Neural progenitor cell (in vitro differentiated cells): Measurements from ENCODE around the gene SPTBN4. TPM values are rescaled to one million over a fixed set of nuclear protein-coding genes. Genes with fewer than 3 reads are reported as not detected.

Experiments
- DNase-seq: peaks from one replicate; pipeline ENCODE4 v3.0.0-alpha.2; 2016; ENCODE audit warnings: low spot score
- H2AFZ ChIP-seq: fragments of 200-600 bp; sonication (generic); replicated peaks from 2 replicates; pipeline ENCODE4 v1.6.1; 2016; ENCODE audit warnings: antibody characterized with exemption
- H3F3A ChIP-seq: fragments of 200-600 bp; sonication (generic); 2 replicates; pipeline ENCODE4 v1.6.1; 2016; ENCODE audit warnings: antibody characterized with exemption, low read depth
- H3K27ac ChIP-seq: fragments of 200-600 bp; sonication (generic); 2 replicates; pipeline ENCODE4 v1.5.1; 2016; ENCODE audit warnings: mild to moderate bottlenecking
- H3K27me3 ChIP-seq: fragments of 200-600 bp; sonication (generic); 2 replicates; pipeline ENCODE4 v1.6.1; 2016; ENCODE audit warnings: mild to moderate bottlenecking, moderate library complexity
- H3K36me3 ChIP-seq: fragments of 200-600 bp; sonication (generic); 2 replicates; pipeline ENCODE4 v1.5.1; 2016
- H3K4me1 ChIP-seq: fragments of 200-600 bp; sonication (generic); 2 replicates; pipeline ENCODE4 v1.6.1; 2016; ENCODE audit warnings: mixed run types
- H3K4me2 ChIP-seq: fragments of 200-600 bp; sonication (generic); 2 replicates; pipeline ENCODE4 v1.6.1; 2016
- H3K4me3 ChIP-seq: fragments of 200-600 bp; sonication (generic); 2 replicates; pipeline ENCODE4 v1.5.1; 2016
- H3K79me2 ChIP-seq: fragments of 200-600 bp; sonication (generic); 2 replicates; pipeline ENCODE4 v1.6.1; 2016; ENCODE audit warnings: low read depth
- H3K9ac ChIP-seq: fragments of 200-600 bp; sonication (generic); 2 replicates; pipeline ENCODE4 v1.6.1; 2016
- H3K9me3 ChIP-seq: fragments of 200-600 bp; sonication (generic); 2 replicates; pipeline ENCODE4 v1.5.1; 2016; ENCODE audit warnings: low read depth
- H4K20me1 ChIP-seq: fragments of 200-600 bp; sonication (generic); 2 replicates; pipeline ENCODE4 v1.6.1; 2016; ENCODE audit warnings: low read depth
- H3K27ac Mint-ChIP-seq: 3 replicates; pipeline ENCODE4 v1.8.0; 2021; ENCODE audit warnings: mixed read lengths
- H3K27me3 Mint-ChIP-seq: 2 replicates; pipeline ENCODE4 v1.8.0; 2022; ENCODE audit warnings: low read depth, mild to moderate bottlenecking, inconsistent platforms, moderate library complexity, mixed read lengths; ENCODE audit not compliant: insufficient read depth
- H3K36me3 Mint-ChIP-seq: 3 replicates; pipeline ENCODE4 v1.8.0; 2021; ENCODE audit warnings: mixed read lengths
- H3K4me1 Mint-ChIP-seq: 3 replicates; pipeline ENCODE4 v1.8.0; 2021; ENCODE audit warnings: mixed read lengths
- H3K4me3 Mint-ChIP-seq: 3 replicates; pipeline ENCODE4 v1.8.0; 2021; ENCODE audit warnings: mild to moderate bottlenecking, moderate library complexity, mixed read lengths
- H3K9me3 Mint-ChIP-seq: 3 replicates; pipeline ENCODE4 v1.8.0; 2020; ENCODE audit warnings: mixed read lengths
- CTCF ChIP-seq: fragments of 200-600 bp; sonication (generic); IDR thresholded peaks from 2 replicates; pipeline ENCODE4 v1.5.1; 2017; ENCODE audit warnings: antibody characterized with exemption, mild to moderate bottlenecking
- EZH2 ChIP-seq: fragments of 200-600 bp; sonication (generic); IDR thresholded peaks from 2 replicates; pipeline ENCODE4 v1.6.1; 2017; ENCODE audit warnings: antibody characterized with exemption, mild to moderate bottlenecking, moderate library complexity
- EZH2phosphoT487 ChIP-seq: fragments of 200-600 bp; sonication (generic); IDR thresholded peaks from 2 replicates; pipeline ENCODE4 v1.6.1; 2017; ENCODE audit warnings: antibody characterized with exemption
- total RNA-seq: library from RNA; depleted of rRNA; stranded (reverse); fragments of >200 nt; gene quantifications from 2 replicates; pipeline ENCODE4 v1.2.3, GENCODE V29; 2015; ENCODE audit warnings: low replicate concordance

The SPTBN4 gene
- total RNA-seq, 1 donor from 2014 or later: 2.5 TPM

- H3K27ac ChIP-seq: no peak overlapping the region
- H4K20me1 ChIP-seq: no peaks in the 10 kb centered on the region
- H3K79me2 ChIP-seq: no peaks in the 10 kb centered on the region
- H3K9ac ChIP-seq: no peak overlapping the region
- TF ChIP-seq EZH2: no peak
- no peaks in the 10 kb centered on the region for H3K36me3 ChIP-seq
- peak; percentile 44 for DNase-seq
- peaks cover 9% of the 10 kb centered on the region for H3K27me3 Mint-ChIP-seq
- peaks cover 2% of the 10 kb centered on the region for H3K36me3 Mint-ChIP-seq
- H3K27me3 ChIP-seq: peaks cover 12% of the 10 kb centered on the region
- no peaks in the 10 kb centered on the region for H3K9me3 Mint-ChIP-seq
- peaks cover 15% of the 10 kb centered on the region for H3K4me1 ChIP-seq
- no peaks in the 10 kb centered on the region for H3K9me3 ChIP-seq
- H3K4me2 ChIP-seq: no peak overlapping the region
- H3K4me3 ChIP-seq: no peak overlapping the region
- no peak overlapping the region for H3K27ac Mint-ChIP-seq
- peaks cover 24% of the 10 kb centered on the region for H3F3A ChIP-seq
- H2AFZ ChIP-seq: no peak overlapping the region
- no peak overlapping the region for H3K4me3 Mint-ChIP-seq
- H3K4me1 Mint-ChIP-seq: peaks cover 43% of the 10 kb centered on the region
Observed at GRCh38 chr19:40592170-40592569, 125.4 kb downstream of the SPTBN4 start.

- H3K27ac Mint-ChIP-seq: peak overlapping the region; percentile 61
- Histone ChIP-seq H3K9me3 (no peaks in the 10 kb centered on the region), H4K20me1 (peaks cover 6% of the 10 kb centered on the region), H2AFZ (no peak overlapping the region), H3K79me2 (no peaks in the 10 kb centered on the region), H3K27ac (no peak overlapping the region), H3K4me3 (no peak overlapping the region), H3K4me2 (peak overlapping the region; percentile 51), H3K4me1 (peaks cover 25% of the 10 kb centered on the region), H3K36me3 (no peaks in the 10 kb centered on the region), H3F3A (peaks cover 43% of the 10 kb centered on the region), H3K9ac (no peak overlapping the region), H3K27me3 (peaks cover 31% of the 10 kb centered on the region)
- peaks cover 54% of the 10 kb centered on the region for H3K4me1 Mint-ChIP-seq
- peak overlapping the region; percentile 70 for H3K4me3 Mint-ChIP-seq
- peaks cover 13% of the 10 kb centered on the region for H3K27me3 Mint-ChIP-seq
- peak; percentile 51 for DNase-seq
- H3K36me3 Mint-ChIP-seq: peaks cover 2% of the 10 kb centered on the region
- TF ChIP-seq CTCF (no peak), EZH2phosphoT487 (no peak), EZH2 (no peak)
- H3K9me3 Mint-ChIP-seq: no peaks in the 10 kb centered on the region
Observed at GRCh38 chr19:40594255-40594654, 127.5 kb downstream of the SPTBN4 start.

- Mint-ChIP-seq H3K4me1 (peaks cover 54% of the 10 kb centered on the region), H3K27me3 (peaks cover 13% of the 10 kb centered on the region), H3K36me3 (peaks cover 2% of the 10 kb centered on the region), H3K4me3 (peak overlapping the region; percentile 70), H3K27ac (peak overlapping the region; percentile 85), H3K9me3 (no peaks in the 10 kb centered on the region)
- no peak for DNase-seq
- H3K79me2 ChIP-seq: no peaks in the 10 kb centered on the region
- H4K20me1 ChIP-seq: peaks cover 10% of the 10 kb centered on the region
- no peak overlapping the region for H3K4me3 ChIP-seq
- H3K4me2 ChIP-seq: peak overlapping the region; percentile 51
- no peak overlapping the region for H3K27ac ChIP-seq
- H2AFZ ChIP-seq: no peak overlapping the region
- peaks cover 27% of the 10 kb centered on the region for H3K4me1 ChIP-seq
- no peaks in the 10 kb centered on the region for H3K36me3 ChIP-seq
- H3K27me3 ChIP-seq: peaks cover 36% of the 10 kb centered on the region
- peaks cover 48% of the 10 kb centered on the region for H3F3A ChIP-seq
- H3K9me3 ChIP-seq: no peaks in the 10 kb centered on the region
- TF ChIP-seq CTCF (no peak), EZH2phosphoT487 (no peak), EZH2 (no peak)
- H3K9ac ChIP-seq: no peak overlapping the region
Observed at GRCh38 chr19:40594657-40595091, 127.9 kb downstream of the SPTBN4 start.

- TF ChIP-seq CTCF (no peak), EZH2phosphoT487 (no peak), EZH2 (no peak)
- H3K4me2 ChIP-seq: peak overlapping the region; percentile 81
- H2AFZ ChIP-seq: no peak overlapping the region
- H4K20me1 ChIP-seq: peaks cover 21% of the 10 kb centered on the region
- Mint-ChIP-seq H3K27me3 (peaks cover 16% of the 10 kb centered on the region), H3K4me1 (peaks cover 47% of the 10 kb centered on the region), H3K27ac (no peak overlapping the region), H3K36me3 (peaks cover 6% of the 10 kb centered on the region), H3K9me3 (no peaks in the 10 kb centered on the region), H3K4me3 (peak overlapping the region; percentile 97)
- DNase-seq: peak; percentile 84
- no peak overlapping the region for H3K27ac ChIP-seq
- H3K9me3 ChIP-seq: no peaks in the 10 kb centered on the region
- H3K4me1 ChIP-seq: peaks cover 34% of the 10 kb centered on the region
- H3K4me3 ChIP-seq: peak overlapping the region; percentile 57
- peaks cover 48% of the 10 kb centered on the region for H3F3A ChIP-seq
- H3K27me3 ChIP-seq: peaks cover 57% of the 10 kb centered on the region
- H3K79me2 ChIP-seq: no peaks in the 10 kb centered on the region
- H3K36me3 ChIP-seq: no peaks in the 10 kb centered on the region
- no peak overlapping the region for H3K9ac ChIP-seq
Observed at GRCh38 chr19:40596608-40597328, 130.0 kb downstream of the SPTBN4 start.
